RWPE2 (cell line): ENCODE data around the gene NBL1.

Experiments used
- ATAC-seq: fragments of 200-7000 bp; cut with Tn5 transposase; 3 replicates; pipeline ENCODE4 v1.9.1; 2021; ENCODE audit warnings: low read depth
- DNase-seq: peaks from one replicate; pipeline ENCODE4 v3.0.0-alpha.2; 2020; ENCODE audit warnings: low spot score
- H3K27ac ChIP-seq: fragments of 450-650 bp; 2 replicates; pipeline ENCODE4 v1.5.1; 2017; ENCODE audit warnings: mild to moderate bottlenecking; ENCODE audit not compliant: poor library complexity, severe bottlenecking
- H3K27me3 ChIP-seq: fragments of 250-450 bp; sonication (Bioruptor Pico); 2 replicates; pipeline ENCODE4 v1.5.1; 2021; ENCODE audit warnings: mild to moderate bottlenecking, moderate library complexity; ENCODE audit not compliant: insufficient read depth, poor library complexity, severe bottlenecking
- H3K36me3 ChIP-seq: fragments of 250-450 bp; sonication (Bioruptor Pico); 2 replicates; pipeline ENCODE4 v1.5.1; 2020; ENCODE audit warnings: low read depth, mild to moderate bottlenecking, moderate library complexity
- H3K4me1 ChIP-seq: fragments of 250-450 bp; sonication (Bioruptor Pico); 2 replicates; pipeline ENCODE4 v1.5.1; 2021; ENCODE audit warnings: mild to moderate bottlenecking, moderate library complexity; ENCODE audit not compliant: insufficient read depth, poor library complexity, severe bottlenecking
- H3K4me3 ChIP-seq: fragments of 250-450 bp; sonication (Bioruptor Pico); 2 replicates; pipeline ENCODE4 v1.5.1; 2021; ENCODE audit warnings: mild to moderate bottlenecking, moderate library complexity; ENCODE audit not compliant: severe bottlenecking
- H3K9me3 ChIP-seq: fragments of 250-450 bp; sonication (Bioruptor Pico); 2 replicates; pipeline ENCODE4 v1.5.1; 2021; ENCODE audit warnings: mild to moderate bottlenecking, moderate library complexity; ENCODE audit not compliant: severe bottlenecking
- TF ChIP-seq, protein P1 (sequence below): fragments of 450-650 bp; IDR thresholded peaks from one replicate; pipeline ENCODE4 v1.5.1; 2017; ENCODE audit warnings: mild to moderate bottlenecking, moderate library complexity; ENCODE audit not compliant: poor library complexity, severe bottlenecking

NBL1 gene

DNA sequence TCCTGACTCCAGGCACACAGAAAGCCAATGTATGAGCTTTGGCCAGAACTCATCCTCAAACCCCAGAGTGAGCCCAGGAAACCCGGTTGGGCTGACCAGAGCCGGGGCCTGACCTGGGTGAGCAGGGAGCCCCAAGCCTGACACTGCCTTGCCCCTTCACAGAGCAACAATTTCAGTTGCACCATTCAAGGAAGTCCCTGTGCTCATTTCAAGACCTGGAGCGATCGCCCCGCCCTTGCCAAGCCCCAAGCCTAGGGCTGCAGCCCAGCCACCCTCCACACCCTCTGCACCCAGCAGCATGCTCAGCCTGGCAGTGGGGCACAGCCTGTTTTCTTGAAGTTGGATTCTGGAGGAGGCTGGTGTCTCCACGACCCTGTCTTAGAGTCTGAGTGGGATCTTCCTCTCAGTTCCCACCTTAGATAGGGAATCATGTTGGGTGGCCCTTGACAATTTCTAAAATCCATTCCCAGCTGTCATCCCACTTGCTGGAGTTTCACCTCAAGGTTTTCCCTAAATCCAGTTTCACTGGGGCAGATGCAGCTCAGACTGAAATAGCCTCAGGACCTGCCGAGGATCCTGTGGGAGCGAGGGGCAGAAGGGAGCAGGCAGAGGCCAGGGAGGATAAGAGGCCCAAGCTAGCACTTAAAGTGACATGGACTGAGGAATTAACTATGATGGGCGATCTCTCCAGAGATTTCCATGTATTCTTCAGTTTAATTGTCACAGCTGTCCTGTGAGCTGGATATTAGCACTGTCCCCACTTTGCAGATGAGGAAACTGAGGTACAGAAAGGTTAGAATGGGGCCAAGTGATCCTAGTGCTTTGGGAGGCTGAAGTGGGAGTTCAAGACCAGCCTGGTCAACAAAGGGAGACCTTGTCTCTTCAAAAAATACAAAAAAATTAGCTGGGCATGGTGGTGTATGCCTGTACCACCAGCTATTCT is 2.5 kb downstream of the NBL1 start:
- TF ChIP-seq, protein P1, sequence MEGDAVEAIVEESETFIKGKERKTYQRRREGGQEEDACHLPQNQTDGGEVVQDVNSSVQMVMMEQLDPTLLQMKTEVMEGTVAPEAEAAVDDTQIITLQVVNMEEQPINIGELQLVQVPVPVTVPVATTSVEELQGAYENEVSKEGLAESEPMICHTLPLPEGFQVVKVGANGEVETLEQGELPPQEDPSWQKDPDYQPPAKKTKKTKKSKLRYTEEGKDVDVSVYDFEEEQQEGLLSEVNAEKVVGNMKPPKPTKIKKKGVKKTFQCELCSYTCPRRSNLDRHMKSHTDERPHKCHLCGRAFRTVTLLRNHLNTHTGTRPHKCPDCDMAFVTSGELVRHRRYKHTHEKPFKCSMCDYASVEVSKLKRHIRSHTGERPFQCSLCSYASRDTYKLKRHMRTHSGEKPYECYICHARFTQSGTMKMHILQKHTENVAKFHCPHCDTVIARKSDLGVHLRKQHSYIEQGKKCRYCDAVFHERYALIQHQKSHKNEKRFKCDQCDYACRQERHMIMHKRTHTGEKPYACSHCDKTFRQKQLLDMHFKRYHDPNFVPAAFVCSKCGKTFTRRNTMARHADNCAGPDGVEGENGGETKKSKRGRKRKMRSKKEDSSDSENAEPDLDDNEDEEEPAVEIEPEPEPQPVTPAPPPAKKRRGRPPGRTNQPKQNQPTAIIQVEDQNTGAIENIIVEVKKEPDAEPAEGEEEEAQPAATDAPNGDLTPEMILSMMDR = no peak
- Histone ChIP-seq H3K36me3 (no peaks in the 10 kb centered on the region; the same call in 1 of the 2 replicates), H3K4me1 (peaks cover 27% of the 10 kb centered on the region), H3K4me3 (no peak overlapping the region), H3K27ac (peak overlapping the region; percentile 66), H3K9me3 (no peaks in the 10 kb centered on the region), H3K27me3 (no peaks in the 10 kb centered on the region)
- ATAC-seq = peak; percentile 26; the same call in 2 of the 3 replicates
- no peak for DNase-seq

DNA sequence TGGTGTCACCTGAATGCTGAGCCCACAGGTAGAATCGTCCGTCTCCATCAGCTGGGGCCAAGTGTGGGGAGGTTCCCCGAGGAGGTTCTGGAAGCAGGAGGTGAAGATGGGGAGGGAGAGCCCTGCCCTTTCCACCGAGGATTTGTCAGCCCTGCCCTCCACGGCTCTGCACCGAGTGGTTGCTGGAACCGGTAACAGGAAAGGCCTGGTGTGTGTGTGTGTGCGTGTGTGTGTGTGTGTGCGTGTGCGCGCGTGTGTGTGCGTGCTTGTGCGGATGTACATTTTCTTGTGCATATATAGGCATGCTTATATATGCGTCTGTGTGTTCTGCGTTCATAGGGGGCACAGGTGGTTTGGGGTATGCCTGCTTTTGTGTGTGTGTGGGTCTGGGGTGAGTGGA is 3.5 kb downstream of the NBL1 start:
- no peak overlapping the region for H3K4me3 ChIP-seq
- ATAC-seq (no peak), DNase-seq (no peak)
- peaks cover 37% of the 10 kb centered on the region for H3K4me1 ChIP-seq
- H3K9me3 ChIP-seq = no peaks in the 10 kb centered on the region
- H3K36me3 ChIP-seq = no peaks in the 10 kb centered on the region; the same call in 1 of the 2 replicates
- H3K27me3 ChIP-seq = no peaks in the 10 kb centered on the region
- H3K27ac ChIP-seq = no peak overlapping the region
- TF ChIP-seq, protein P1 = no peak

DNA sequence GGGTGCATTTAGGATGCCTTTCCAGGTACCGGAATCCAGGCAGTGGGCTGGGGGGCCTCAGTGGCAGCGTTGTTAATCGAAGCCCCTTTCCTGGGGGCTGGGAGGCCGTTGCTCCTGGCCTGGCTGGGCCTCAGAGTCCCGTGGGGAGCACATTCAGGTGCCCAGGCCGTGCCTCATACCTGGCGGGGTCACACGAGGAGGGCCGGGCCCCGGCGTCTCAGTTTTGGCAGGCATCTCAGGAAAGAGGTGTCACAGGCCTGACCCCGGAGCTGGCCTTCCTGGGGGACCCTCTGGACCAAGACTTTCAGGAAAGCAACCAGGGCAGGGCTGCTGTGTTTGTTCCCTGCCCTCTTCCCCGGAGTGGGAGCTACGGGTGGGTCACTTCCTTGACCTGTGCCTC is 4.1 kb downstream of the NBL1 start:
- Histone ChIP-seq H3K4me1 (peaks cover 36% of the 10 kb centered on the region), H3K27ac (peak overlapping the region; percentile 15), H3K27me3 (no peaks in the 10 kb centered on the region), H3K9me3 (no peaks in the 10 kb centered on the region), H3K36me3 (no peaks in the 10 kb centered on the region; the same call in 1 of the 2 replicates), H3K4me3 (no peak overlapping the region)
- no peak for DNase-seq
- TF ChIP-seq, protein P1 = no peak
- ATAC-seq = no peak

DNA sequence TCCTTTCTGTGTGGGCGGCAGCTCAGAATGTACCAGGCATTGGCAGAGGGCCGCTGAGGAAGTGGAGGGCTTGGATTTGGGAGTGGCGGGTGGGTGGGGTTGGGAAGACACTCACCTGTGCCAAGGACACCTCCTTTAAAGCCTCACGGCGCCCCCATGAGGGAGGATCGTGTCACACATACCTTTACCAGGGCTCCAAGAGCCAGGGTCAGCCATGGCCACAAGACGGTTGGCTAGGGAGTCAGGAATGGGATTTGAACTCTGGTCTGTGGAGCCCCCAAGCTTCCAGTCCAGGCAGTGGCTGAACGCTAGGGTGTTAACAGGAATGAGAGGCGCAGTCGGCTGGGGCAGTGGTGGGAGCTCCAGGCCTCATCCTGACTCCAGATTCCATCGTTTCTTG is 4.6 kb downstream of the NBL1 start:
- H3K27ac ChIP-seq = peak overlapping the region; percentile 15
- ATAC-seq (no peak), DNase-seq (no peak)
- peaks cover 31% of the 10 kb centered on the region for H3K4me1 ChIP-seq
- H3K4me3 ChIP-seq = no peak overlapping the region
- H3K36me3 ChIP-seq = no peaks in the 10 kb centered on the region; the same call in 1 of the 2 replicates
- no peaks in the 10 kb centered on the region for H3K27me3 ChIP-seq
- TF ChIP-seq, protein P1 = peak; percentile 37
- no peaks in the 10 kb centered on the region for H3K9me3 ChIP-seq
